GM12865 (cell line): ENCODE results near the gene DCUN1D1.

Experiments used
- DNase-seq: peaks from one replicate; pipeline ENCODE4 v3.0.0; 2010; ENCODE audit warnings: low read depth
- H3K4me3 ChIP-seq: 2 replicates; pipeline ENCODE4 v1.5.1; 2011; ENCODE audit warnings: mild to moderate bottlenecking, low read depth, low read length, control low read depth
- CTCF ChIP-seq: IDR thresholded peaks from 2 replicates; pipeline ENCODE4 v1.5.1; 2011; ENCODE audit warnings: low read length, control low read depth, low read depth, inconsistent platforms; ENCODE audit not compliant: insufficient read depth; ENCODE audit errors: missing control alignments

DCUN1D1 gene

GRCh38 chr3:182980204-182981037 is at the start of gene DCUN1D1:
Gene DCUN1D1, minus strand, starts transcription at chr3:182980538. Its CDS starts 49 bp downstream, at chr3:182980489.
- H3K4me3 ChIP-seq: peak within 1 kb of the TSS; percentile 98
- DNase-seq: peak; percentile 92
- no peak for TF ChIP-seq CTCF

- TF ChIP-seq CTCF: no peak
- no peak overlapping the region for H3K4me3 ChIP-seq
- no peak for DNase-seq
Measured at GRCh38 chr3:183028416-183028815, 48.1 kb upstream of the DCUN1D1 start.

GRCh38 chr3:183027276-183027675 is 46.9 kb upstream of the DCUN1D1 start:
- no peak for DNase-seq
- no peak overlapping the region for H3K4me3 ChIP-seq
- no peak for TF ChIP-seq CTCF

GRCh38 chr3:183022936-183023516 is 42.7 kb upstream of the DCUN1D1 start:
- H3K4me3 ChIP-seq: no peak overlapping the region
- no peak for TF ChIP-seq CTCF
- no peak for DNase-seq

GRCh38 chr3:183018421-183019192 is 38.3 kb upstream of the DCUN1D1 start:
- TF ChIP-seq CTCF: no peak
- no peak for DNase-seq

GRCh38 chr3:183015185-183015584 is 34.8 kb upstream of the DCUN1D1 start:
- H3K4me3 ChIP-seq: no peak overlapping the region
- DNase-seq: no peak
- no peak for TF ChIP-seq CTCF

More at GRCh38 chr3:183018421-183019192, 38.3 kb upstream of the DCUN1D1 start:
- H3K4me3 ChIP-seq: no peak overlapping the region
